Amniotic epithelial cell (primary cell): ENCODE data around the gene CAPN9.
"Not testable (repeated sequence)": the region's sequence is repeated elsewhere in the genome, so short reads cannot be mapped to it uniquely, and the experiment has no call there.

Experiments used
- DNase-seq: peaks from one replicate; pipeline ENCODE4 v3.0.0-alpha.2; 2010; ENCODE audit warnings: low read depth

CAPN9 gene

GRCh38 chr1:230826166-230826875, 79.1 kb downstream of the CAPN9 start:
- no peak for DNase-seq

GRCh38 chr1:230827081-230827681, 80.0 kb downstream of the CAPN9 start:
- no peak for DNase-seq

GRCh38 chr1:230827801-230828200, 80.6 kb downstream of the CAPN9 start:
- no peak for DNase-seq

- DNase-seq: no peak
Measured at GRCh38 chr1:230828421-230828820, 81.2 kb downstream of the CAPN9 start.

- DNase-seq: peak; percentile 61
Measured at GRCh38 chr1:230831771-230832170, 84.6 kb downstream of the CAPN9 start.

- no peak for DNase-seq
Measured at GRCh38 chr1:230832476-230832875, 85.3 kb downstream of the CAPN9 start.

- DNase-seq: no peak
Measured at GRCh38 chr1:230833511-230833910, 86.3 kb downstream of the CAPN9 start.

GRCh38 chr1:230834292-230834691, 87.1 kb downstream of the CAPN9 start:
- DNase-seq: no peak

- DNase-seq: no peak
Measured at GRCh38 chr1:230836347-230836746, 89.2 kb downstream of the CAPN9 start.

GRCh38 chr1:230836793-230837192, 89.6 kb downstream of the CAPN9 start:
- DNase-seq: no peak

- no peak for DNase-seq
Measured at GRCh38 chr1:230839173-230839572, 92.0 kb downstream of the CAPN9 start.

- no peak for DNase-seq
Measured at GRCh38 chr1:230842801-230843200, 95.6 kb downstream of the CAPN9 start.

- DNase-seq: no peak
Measured at GRCh38 chr1:230843503-230844309, 96.5 kb downstream of the CAPN9 start.

GRCh38 chr1:230844561-230844960, 97.4 kb downstream of the CAPN9 start:
- DNase-seq: no peak

GRCh38 chr1:230845184-230845583, 98.0 kb downstream of the CAPN9 start:
- DNase-seq: not testable (repeated sequence)

GRCh38 chr1:230848235-230848634, 101.0 kb downstream of the CAPN9 start:
- DNase-seq: no peak

- peak; percentile 68 for DNase-seq
Measured at GRCh38 chr1:230849451-230850224, 102.5 kb downstream of the CAPN9 start.

- no peak for DNase-seq
Measured at GRCh38 chr1:230850547-230850946, 103.4 kb downstream of the CAPN9 start.

GRCh38 chr1:230851291-230851691, 104.1 kb downstream of the CAPN9 start:
- DNase-seq: no peak
